Kidney (tissue), 14 donors: ENCODE data around the gene ENTR1. TPM values are rescaled to one million over a fixed set of nuclear protein-coding genes. Genes with fewer than 3 reads are reported as not detected.

ENCODE experiments used
- DNase-seq, 5 donors: peaks; one replicate each; pipeline ENCODE4 v3.0.0-alpha.2; 2013 to 2020
- FAIRE-seq: peaks from 2 replicates; lab custom pipeline; 2012; peaks lifted over from hg19 to GRCh38; lab: Jason Lieb, UNC
- H3K27ac ChIP-seq, 2 donors: one replicate each; pipeline ENCODE4 v1.7.0; 2013; ENCODE audit warnings: low read depth in 2 of 2, low read length in 2 of 2, inconsistent platforms in 1 of 2
- H3K27me3 ChIP-seq: one replicate; pipeline ENCODE4 v1.7.1; 2013; ENCODE audit warnings: low read length, inconsistent platforms; ENCODE audit not compliant: control insufficient read depth, insufficient read depth
- H3K36me3 ChIP-seq, 3 donors: one replicate each; pipeline versions ENCODE4 v1.7.0 to v1.7.1; 2013; ENCODE audit warnings: low read length in 3 of 3, control low read depth in 1 of 3, inconsistent platforms in 1 of 3; ENCODE audit not compliant: insufficient read depth in 3 of 3, control insufficient read depth in 2 of 3
- H3K4me1 ChIP-seq, 3 donors: one replicate each; pipeline versions ENCODE4 v1.7.0 to v1.7.1; 2013; ENCODE audit warnings: low read length in 3 of 3, inconsistent platforms in 1 of 3, low read depth in 1 of 3; ENCODE audit not compliant: control insufficient read depth in 2 of 3, insufficient read depth in 2 of 3
- H3K4me3 ChIP-seq, 3 donors: one replicate each; pipeline versions ENCODE4 v1.7.0 to v1.8.1; 2013; ENCODE audit warnings: low read length in 3 of 3, control low read depth in 1 of 3, inconsistent platforms in 1 of 3
- H3K9ac ChIP-seq, 3 donors: one replicate each; pipeline versions ENCODE4 v1.7.0 to v1.7.1; 2013; ENCODE audit warnings: low read length in 3 of 3, control low read depth in 1 of 3, inconsistent platforms in 1 of 3
- H3K9me3 ChIP-seq, 3 donors: one replicate each; pipeline versions ENCODE4 v1.7.0 to v1.7.1; 2013; ENCODE audit warnings: low read length in 3 of 3, control low read depth in 1 of 3, inconsistent platforms in 1 of 3; ENCODE audit not compliant: control insufficient read depth in 2 of 3, insufficient read depth in 1 of 3
- intact Hi-C: fragments of 100-400 bp; cut with DNase I; formaldehyde crosslinking; loops from one replicate; pipeline ENCODE4 v1.11.1; 2022
- polyA plus RNA-seq: library from polyadenylated mRNA; stranded (reverse); fragments of 350-450 nt; fragmentation: Illumina TruSeq; extraction: RNeasy Lipid Tissue Mini Kit (QIAGEN cat#74804); gene quantifications from one replicate; pipeline ENCODE4 v1.2.3, GENCODE V29; 2014; ENCODE audit warnings: low read depth, low replicate concordance; ENCODE audit not compliant: insufficient read depth
- total RNA-seq: library from RNA; stranded (reverse); fragmentation: NEBNext Ultra II Directional; extraction: Animal tissue kit (Norgen Biotek cat#: 25700); gene quantifications from one replicate; pipeline ENCODE4 v1.2.1, GENCODE V29; 2021
- TF ChIP-seq, protein P1 (sequence below): IDR thresholded peaks from 3 replicates; pipeline ENCODE4 v1.5.1; 2012; ENCODE audit warnings: mild to moderate bottlenecking, moderate library complexity, borderline replicate concordance; ENCODE audit not compliant: insufficient read depth; ENCODE audit errors: extremely low read depth
- donor health status: control.
- donor health status: control.
- donor health status: control.
- donor health status: control.
- donor health status: control.
- donor health status: DM: yes; HTN: yes; CAD: no.
- donor health status: Normal renal cell carcinoma (clear cell type).

The ENTR1 gene
- total and polyA plus RNA-seq, 2 donors from 2014 or later: 25.9 to 36.2 TPM

DNA sequence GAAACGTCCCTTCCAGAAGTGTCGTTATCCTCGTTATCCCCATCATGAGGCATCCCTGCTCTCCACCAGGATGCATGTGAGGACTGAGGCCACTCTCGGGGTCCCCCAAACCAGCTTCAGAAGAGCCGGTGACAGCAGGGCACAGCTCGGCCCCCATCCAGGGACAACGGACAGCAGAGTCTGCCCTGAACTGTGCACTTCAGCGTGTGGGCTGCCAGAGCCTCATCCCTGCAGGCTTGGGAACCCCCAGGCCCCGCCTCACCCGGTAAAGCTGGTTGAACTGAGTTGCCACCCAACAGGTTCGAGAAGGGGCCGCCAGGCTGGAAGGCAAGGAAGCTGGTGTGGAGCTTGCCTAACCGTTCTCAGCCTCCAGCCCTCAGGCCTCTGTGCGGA, 36.2 kb downstream of the ENTR1 start:
- intact Hi-C loops: no loop called here
- TF ChIP-seq, protein P1, sequence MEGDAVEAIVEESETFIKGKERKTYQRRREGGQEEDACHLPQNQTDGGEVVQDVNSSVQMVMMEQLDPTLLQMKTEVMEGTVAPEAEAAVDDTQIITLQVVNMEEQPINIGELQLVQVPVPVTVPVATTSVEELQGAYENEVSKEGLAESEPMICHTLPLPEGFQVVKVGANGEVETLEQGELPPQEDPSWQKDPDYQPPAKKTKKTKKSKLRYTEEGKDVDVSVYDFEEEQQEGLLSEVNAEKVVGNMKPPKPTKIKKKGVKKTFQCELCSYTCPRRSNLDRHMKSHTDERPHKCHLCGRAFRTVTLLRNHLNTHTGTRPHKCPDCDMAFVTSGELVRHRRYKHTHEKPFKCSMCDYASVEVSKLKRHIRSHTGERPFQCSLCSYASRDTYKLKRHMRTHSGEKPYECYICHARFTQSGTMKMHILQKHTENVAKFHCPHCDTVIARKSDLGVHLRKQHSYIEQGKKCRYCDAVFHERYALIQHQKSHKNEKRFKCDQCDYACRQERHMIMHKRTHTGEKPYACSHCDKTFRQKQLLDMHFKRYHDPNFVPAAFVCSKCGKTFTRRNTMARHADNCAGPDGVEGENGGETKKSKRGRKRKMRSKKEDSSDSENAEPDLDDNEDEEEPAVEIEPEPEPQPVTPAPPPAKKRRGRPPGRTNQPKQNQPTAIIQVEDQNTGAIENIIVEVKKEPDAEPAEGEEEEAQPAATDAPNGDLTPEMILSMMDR: no peak
- H3K27ac ChIP-seq: no peak overlapping the region

DNA sequence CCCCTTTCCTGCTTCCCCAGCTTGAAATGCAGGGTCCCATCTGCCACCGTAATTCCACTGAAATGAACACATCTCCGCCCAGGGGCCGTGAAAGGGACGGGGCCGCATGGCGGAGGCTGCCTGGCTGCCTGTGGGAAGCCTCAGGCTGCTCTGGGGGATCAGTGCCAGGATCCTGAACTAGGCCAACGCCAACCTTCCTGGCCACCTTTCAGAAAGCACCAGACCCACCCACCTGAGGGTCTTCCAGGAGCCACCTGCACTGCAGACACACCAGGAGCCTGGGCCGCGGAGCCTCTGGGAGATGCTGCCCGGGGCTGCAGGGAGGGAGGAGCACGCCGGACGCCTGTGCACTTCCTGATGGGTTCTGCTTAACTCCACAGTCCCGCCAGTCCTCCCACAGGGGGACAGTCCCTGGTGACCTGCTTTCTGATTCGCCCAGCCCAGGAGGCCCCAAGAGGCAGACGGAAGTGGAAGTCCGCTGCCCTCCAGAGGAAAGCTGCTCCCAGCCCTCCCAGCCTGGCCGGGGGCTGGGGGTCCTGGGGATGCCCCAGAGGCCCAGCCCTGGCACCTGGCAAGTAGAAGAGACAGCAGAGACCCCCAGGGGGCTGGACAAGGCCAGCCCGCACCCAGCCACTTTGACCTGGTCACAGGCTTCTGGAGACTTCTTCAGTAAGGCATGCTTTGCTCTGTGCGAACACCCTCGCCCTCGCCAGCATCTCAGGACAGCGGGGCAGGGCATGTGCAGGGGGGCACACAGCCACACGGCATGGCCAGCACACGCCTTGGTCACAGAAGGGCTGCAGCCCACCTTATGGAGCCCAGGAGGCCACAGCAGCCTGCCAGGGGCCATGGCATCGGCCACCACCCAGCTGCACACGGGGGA, 36.9 kb downstream of the ENTR1 start, which contains the start of gene CARD9:
Gene CARD9 (minus strand): TSS at position 370 of the 883 bp plus-strand sequence. CDS start 1,591 bp downstream, outside the sequence.
- H3K9ac ChIP-seq: no peak within 1 kb of the TSS
- no peak within 1 kb of the TSS for H3K4me3 ChIP-seq
- DNase-seq (peak in 2 of 5 donors; percentile 55 to 59), FAIRE-seq (no peak)
- no peak within 1 kb of the TSS for H3K27ac ChIP-seq
- H3K36me3 ChIP-seq: no peaks in the 10 kb centered on the region
- peaks cover 0 to 13% (median 3%) of the 10 kb centered on the region in 3 donors for H3K4me1 ChIP-seq
- TF ChIP-seq, protein P1: no peak
- intact Hi-C loops: no loop called here
- no peaks in the 10 kb centered on the region for H3K27me3 ChIP-seq
- H3K9me3 ChIP-seq: no peaks in the 10 kb centered on the region

More for the DNA sequence above, 36.2 kb downstream of the ENTR1 start:
- Histone ChIP-seq H3K36me3 (no peaks in the 10 kb centered on the region), H3K4me3 (no peak overlapping the region), H3K27me3 (no peaks in the 10 kb centered on the region), H3K9ac (no peak overlapping the region), H3K4me1 (peaks cover 0 to 13% (median 3%) of the 10 kb centered on the region in 3 donors), H3K9me3 (no peaks in the 10 kb centered on the region)
- no peak for FAIRE-seq
- no peak for DNase-seq

DNA sequence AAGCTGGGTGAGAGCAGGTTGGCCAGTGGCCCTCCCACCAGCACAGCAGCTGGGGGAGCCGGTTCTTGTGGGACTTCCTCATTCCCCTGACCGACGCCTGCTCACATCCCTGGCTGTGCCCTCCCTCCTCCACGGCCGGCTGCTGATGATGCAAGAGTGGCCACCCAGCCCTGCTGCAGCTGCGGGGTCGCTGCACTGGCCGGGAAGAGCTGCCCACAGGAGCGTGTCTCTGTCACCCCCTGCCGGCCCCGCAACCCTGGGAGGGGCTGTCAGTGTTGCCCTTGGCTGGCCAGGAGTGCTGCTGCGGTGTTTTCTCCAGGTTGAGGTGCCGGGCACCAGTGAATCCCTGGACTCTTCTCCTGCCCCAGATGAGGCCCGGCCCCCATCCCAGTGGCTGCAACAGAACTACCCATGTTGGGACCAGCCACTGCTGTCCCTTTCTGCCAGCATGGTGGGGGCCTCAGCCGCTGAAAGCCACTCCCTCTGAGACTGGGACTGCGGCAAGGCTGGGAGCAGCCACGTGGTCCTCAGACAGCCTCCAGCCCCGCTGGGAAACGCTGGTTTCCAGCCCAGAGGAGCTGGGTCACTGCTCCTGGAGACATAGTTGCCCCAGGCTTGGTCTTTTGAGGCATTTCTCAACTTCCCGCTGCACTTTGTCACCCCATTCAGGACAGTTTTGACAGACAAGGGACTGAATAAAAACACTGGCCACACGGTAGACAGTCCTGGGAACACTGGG, 37.7 kb downstream of the ENTR1 start:
- Histone ChIP-seq H3K9ac (no peak overlapping the region), H3K27me3 (no peaks in the 10 kb centered on the region), H3K27ac (peak overlapping the region in 1 of 2 donors; percentile 22), H3K9me3 (no peaks in the 10 kb centered on the region), H3K4me1 (peaks cover 0 to 13% (median 3%) of the 10 kb centered on the region in 3 donors), H3K36me3 (no peaks in the 10 kb centered on the region), H3K4me3 (no peak overlapping the region)
- intact Hi-C loops: no loop called here
- DNase-seq (peak; percentile 86 to 95 (median 88)), FAIRE-seq (no peak)
- TF ChIP-seq, protein P1: no peak
